HG03097 (cell line): ENCODE data around the gene SLC5A1.
"Not testable (repeated sequence)": the region's sequence is repeated elsewhere in the genome, so short reads cannot be mapped to it uniquely, and the experiment has no call there.

Experiments
- ATAC-seq: cut with Tn5 transposase; IDR thresholded peaks from one replicate; pipeline ENCODE4 v1.9.1; 2021; ENCODE audit not compliant: unreplicated experiment, low FRiP score

SLC5A1 gene

GRCh38 chr22:32083814-32084213, 40.8 kb downstream of the SLC5A1 start:
- no peak for ATAC-seq

- ATAC-seq: no peak
Observed at GRCh38 chr22:32088084-32088483, 45.0 kb downstream of the SLC5A1 start.

GRCh38 chr22:32097018-32097417, 54.0 kb downstream of the SLC5A1 start:
- no peak for ATAC-seq

- no peak for ATAC-seq
Observed at GRCh38 chr22:32097881-32098499, 54.9 kb downstream of the SLC5A1 start.

- no peak for ATAC-seq
Observed at GRCh38 chr22:32100711-32101110, 57.6 kb downstream of the SLC5A1 start.

- ATAC-seq: no peak
Observed at GRCh38 chr22:32103658-32104315, 60.7 kb downstream of the SLC5A1 start.

- ATAC-seq: no peak
Observed at GRCh38 chr22:32106930-32107329, 63.9 kb downstream of the SLC5A1 start.

- ATAC-seq: no peak
Observed at GRCh38 chr22:32112380-32112779, 69.3 kb downstream of the SLC5A1 start.

GRCh38 chr22:32119568-32120235, 76.6 kb downstream of the SLC5A1 start:
- no peak for ATAC-seq

- ATAC-seq: no peak
Observed at GRCh38 chr22:32120603-32121002, 77.5 kb downstream of the SLC5A1 start.

GRCh38 chr22:32122899-32123298, 79.8 kb downstream of the SLC5A1 start:
- no peak for ATAC-seq

- ATAC-seq: no peak
Observed at GRCh38 chr22:32123657-32124056, 80.6 kb downstream of the SLC5A1 start.

GRCh38 chr22:32127904-32128303, 84.8 kb downstream of the SLC5A1 start:
- ATAC-seq: no peak

- no peak for ATAC-seq
Observed at GRCh38 chr22:32130464-32130863, 87.4 kb downstream of the SLC5A1 start.

- no peak for ATAC-seq
Observed at GRCh38 chr22:32132126-32132525, 89.1 kb downstream of the SLC5A1 start.

- no peak for ATAC-seq
Observed at GRCh38 chr22:32132783-32133182, 89.7 kb downstream of the SLC5A1 start.

GRCh38 chr22:32134796-32135195, 91.7 kb downstream of the SLC5A1 start:
- ATAC-seq: not testable (repeated sequence)

- not testable (repeated sequence) for ATAC-seq
Observed at GRCh38 chr22:32135958-32136357, 92.9 kb downstream of the SLC5A1 start.

GRCh38 chr22:32136881-32137280, 93.8 kb downstream of the SLC5A1 start:
- ATAC-seq: not testable (repeated sequence)

GRCh38 chr22:32137731-32138324, 94.8 kb downstream of the SLC5A1 start:
- ATAC-seq: not testable (repeated sequence)

- not testable (repeated sequence) for ATAC-seq
Observed at GRCh38 chr22:32138576-32138975, 95.5 kb downstream of the SLC5A1 start.
